HG02678 (cell line): ENCODE results near the gene LRP1B.
A peak's percentile ranks its signal among the peaks of the same experiment; 100 is the strongest.

ENCODE experiments used
- ATAC-seq: cut with Tn5 transposase; IDR thresholded peaks from one replicate; pipeline ENCODE4 v1.9.1; 2021; ENCODE audit warnings: mild to moderate bottlenecking, moderate library complexity; ENCODE audit not compliant: unreplicated experiment

LRP1B gene

DNA sequence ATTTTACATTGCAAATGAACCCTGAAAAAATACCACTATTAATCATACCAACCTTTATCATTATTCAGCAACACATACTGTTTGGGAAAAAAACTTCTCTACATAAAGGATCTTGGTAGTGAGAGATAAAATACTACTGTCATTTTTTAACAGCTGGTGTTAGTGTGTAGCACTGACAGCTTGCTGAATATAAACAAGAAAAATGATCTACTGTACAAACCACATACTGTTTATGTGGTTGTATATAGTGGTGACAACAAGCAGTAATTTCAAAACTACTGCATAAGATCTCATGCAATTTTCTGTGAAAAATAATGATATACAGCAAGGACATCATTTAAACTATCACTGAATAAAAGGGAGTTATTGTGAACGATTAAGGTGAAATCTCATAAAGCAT is 601.2 kb downstream of the LRP1B start:
- ATAC-seq, result no peak

- peak; percentile 74 for ATAC-seq
These were observed 601.8 kb downstream of the LRP1B start for GRCh38 chr2:141528990-141529389.

DNA sequence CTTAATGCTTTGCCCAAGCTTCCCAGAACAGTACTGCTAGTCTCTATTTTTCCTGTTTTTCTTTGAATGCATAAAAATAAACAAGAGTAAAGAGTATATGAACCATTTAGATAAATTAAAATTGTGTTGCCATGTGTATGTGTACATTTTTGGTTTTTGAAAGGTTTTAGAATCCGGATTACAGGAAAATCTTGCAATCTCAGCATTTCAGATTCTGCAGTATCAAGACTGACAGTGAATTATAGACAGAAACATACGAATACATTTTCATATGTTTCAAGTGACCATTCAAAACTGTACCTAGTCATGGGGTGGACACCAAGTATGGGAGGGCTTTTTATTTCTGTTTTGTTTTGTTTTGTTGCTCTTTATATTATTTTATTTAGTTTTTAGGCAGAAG is 604.1 kb downstream of the LRP1B start:
- ATAC-seq, result no peak

DNA sequence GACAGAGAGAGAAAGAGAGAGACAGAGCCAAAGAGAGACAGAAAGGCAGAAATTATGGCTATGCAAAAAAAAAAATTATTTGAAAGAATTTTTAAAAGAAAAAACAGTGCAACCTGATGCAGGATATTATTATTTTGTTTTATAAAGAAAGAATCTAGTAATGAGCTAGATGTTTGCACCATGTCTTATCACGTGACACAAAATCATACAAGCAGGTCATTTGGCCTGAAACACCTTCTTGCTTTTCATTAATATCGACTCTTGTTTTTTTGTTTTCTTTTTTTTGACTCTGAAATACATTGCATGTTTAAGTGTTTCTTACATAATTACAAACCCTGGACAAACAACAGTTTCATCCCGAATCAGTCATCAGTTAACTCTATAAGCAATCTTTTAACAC is 606.0 kb downstream of the LRP1B start:
- ATAC-seq, result no peak

DNA sequence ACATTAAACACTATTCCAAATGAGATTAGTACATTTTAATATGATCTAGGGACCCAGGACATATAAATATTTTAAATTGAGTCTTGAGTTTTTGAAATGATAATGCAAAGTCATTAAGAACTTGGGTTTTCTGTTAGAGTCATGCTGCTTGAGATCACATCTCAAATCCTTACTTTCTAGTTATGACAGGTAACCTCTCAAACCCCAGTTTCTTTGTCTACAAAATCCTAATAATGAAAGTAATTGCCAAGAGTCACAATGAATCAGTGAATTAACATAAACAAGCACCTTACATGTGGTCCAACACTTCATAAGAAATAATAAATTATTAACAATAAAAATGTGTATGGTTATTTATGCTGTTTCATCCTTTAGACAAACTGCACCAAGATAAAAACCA is 607.6 kb downstream of the LRP1B start:
- peak; percentile 58 for ATAC-seq

- no peak for ATAC-seq
These were observed 608.1 kb downstream of the LRP1B start for GRCh38 chr2:141522702-141523101.

GRCh38 chr2:141522048-141522447 is 608.8 kb downstream of the LRP1B start:
- ATAC-seq, result no peak

- no peak for ATAC-seq
These were observed 610.9 kb downstream of the LRP1B start for GRCh38 chr2:141519906-141520305.

DNA sequence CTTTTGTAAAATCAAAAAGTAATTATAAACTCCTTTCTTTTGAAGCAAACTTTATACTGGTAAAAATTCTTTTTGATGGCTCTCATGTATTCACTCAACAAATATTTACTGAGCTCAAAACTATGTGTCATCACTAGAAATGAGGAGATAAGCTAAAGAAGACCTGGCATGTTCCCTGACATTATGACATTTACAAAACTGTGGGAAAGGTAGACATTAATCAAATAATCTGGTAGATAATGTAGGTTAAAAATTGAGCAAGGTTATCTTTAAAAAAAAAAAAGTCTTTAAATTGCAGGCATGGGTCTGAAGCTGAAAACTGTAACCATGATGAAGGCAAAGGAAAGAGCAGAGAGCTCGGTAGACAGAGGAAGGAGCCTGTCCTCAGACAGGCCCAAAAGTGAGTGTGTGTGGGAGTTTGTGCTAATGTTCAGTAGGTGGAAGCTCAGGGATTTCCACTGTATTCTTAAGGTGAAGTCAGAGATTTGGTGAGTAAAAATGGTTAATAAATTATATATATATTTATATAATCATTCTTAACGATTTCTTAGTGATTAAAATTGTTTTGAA is 612.9 kb downstream of the LRP1B start:
- no peak for ATAC-seq

- no peak for ATAC-seq
These were observed 613.5 kb downstream of the LRP1B start for GRCh38 chr2:141517180-141517851.

- ATAC-seq, result no peak
These were observed 614.9 kb downstream of the LRP1B start for GRCh38 chr2:141515931-141516330.

DNA sequence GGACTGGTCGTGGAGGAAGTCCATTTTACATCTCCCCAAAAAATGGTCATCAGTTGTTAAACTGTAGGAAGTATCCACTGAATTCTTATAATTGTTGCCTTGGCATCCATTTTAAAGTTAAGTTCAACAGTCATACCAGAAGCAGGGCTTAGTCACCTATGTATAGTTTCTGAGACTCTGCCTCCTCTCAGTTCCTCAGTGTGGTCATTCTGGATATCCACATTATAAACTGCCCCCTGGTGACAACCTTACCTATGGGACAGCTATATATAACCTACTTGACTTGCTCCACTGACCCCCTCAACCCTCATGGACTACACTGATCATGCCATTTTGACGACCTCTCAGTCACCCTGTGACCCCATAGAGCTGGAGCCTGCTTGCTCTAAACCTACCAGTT is 617.0 kb downstream of the LRP1B start:
- ATAC-seq, result peak; percentile 98

GRCh38 chr2:141508806-141509595 is 621.8 kb downstream of the LRP1B start:
- no peak for ATAC-seq

DNA sequence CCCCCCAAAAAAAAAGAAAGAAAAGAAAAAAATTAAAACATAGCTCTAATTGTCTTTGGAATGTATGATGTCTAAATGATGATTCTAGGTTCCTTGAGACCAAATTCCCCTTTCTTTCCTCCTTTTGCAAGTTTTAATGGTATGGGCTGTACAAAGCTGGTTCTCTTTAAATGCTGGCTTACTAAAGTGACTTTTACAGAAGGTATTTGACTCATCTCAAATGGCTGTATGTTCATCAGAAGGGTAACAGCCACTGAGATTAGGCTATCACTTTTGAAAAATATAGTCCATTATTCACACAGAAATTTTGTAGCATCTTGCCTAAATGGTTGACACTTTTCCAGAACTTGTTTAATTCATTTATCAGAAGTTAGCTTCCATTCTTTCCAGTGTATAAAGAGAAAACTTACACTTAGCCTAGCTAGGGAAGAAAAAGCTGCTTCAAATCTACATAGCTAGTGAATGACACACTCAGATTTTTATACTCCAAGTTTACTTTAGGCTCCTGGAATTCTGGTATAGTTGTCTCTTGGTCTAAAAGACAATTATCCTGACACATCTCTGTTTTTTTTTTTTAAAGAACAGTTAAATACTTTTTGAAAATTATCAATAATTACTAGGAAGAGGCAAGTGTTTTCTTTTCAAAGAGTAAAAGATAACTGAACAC is 622.6 kb downstream of the LRP1B start:
- no peak for ATAC-seq

- no peak for ATAC-seq
These were observed 624.7 kb downstream of the LRP1B start for GRCh38 chr2:141506135-141506534.

GRCh38 chr2:141501752-141502151 is 629.1 kb downstream of the LRP1B start:
- no peak for ATAC-seq

GRCh38 chr2:141499123-141499522 is 631.7 kb downstream of the LRP1B start:
- no peak for ATAC-seq

GRCh38 chr2:141498561-141498960 is 632.3 kb downstream of the LRP1B start:
- no peak for ATAC-seq

DNA sequence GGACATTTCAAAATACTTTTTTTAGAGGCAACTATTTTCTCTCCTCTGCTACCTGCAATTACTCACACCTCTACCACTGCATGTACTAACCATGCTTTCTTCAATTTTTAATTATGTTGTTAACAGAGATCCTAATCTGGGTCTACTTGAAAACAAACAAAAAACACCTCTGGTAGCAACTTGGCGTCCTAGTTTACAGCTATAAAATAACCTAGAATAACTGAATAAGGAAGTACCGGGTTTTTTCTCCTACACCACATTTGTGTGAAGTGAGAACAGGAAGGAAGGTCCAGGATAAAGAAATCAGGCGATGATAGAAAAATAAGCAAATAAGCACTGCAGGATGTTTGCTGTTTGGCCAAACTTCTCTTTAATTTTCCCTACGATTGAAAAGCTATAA is 633.5 kb downstream of the LRP1B start:
- no peak for ATAC-seq

DNA sequence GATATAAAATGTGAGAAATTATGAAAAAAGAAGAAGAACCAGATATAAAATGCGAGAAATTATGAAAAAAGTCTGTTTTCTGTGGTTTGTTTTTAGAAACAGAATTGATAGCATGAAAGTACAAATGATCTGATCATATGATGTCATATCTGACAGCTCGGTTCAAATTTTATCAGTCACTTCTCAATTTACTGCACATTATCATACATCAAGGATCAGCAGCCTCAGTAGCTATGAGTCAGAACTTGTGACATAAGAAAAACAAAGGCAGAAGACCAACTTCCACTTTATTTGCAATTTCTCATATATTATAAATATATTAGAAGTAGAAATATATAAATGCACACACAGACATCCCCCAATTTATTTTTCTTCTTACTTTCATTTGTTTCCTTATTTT is 634.0 kb downstream of the LRP1B start:
- ATAC-seq, result no peak

DNA sequence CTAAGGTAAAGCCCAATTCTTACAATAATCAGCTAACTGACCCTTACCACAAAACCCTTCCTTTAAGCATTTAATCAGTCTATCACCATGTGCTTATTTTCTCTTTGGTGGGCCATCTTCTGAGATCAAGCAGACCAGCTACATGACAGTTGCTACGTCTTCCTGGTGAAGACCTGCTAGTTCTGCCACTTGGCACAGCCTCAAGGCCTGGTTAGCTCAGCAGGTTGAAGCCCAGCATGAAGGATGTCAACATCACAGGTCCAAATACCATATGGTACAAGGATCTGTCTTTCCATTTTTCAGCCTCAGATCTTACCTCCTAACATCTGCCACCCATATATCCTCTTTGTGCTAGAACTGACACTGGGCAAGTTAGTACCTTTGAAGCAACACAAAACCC is 636.9 kb downstream of the LRP1B start:
- no peak for ATAC-seq

- no peak for ATAC-seq
These were observed 638.0 kb downstream of the LRP1B start for GRCh38 chr2:141492816-141493215.
